ENCODE results near the gene SPNS3.

Gene SPNS3

GRCh38 chr17:4463818-4464476 is 30.2 kb downstream of the SPNS3 start:
- Histone ChIP-seq H3K36me3 (ENCODE audit: control insufficient read depth in 5 of 5, insufficient read depth in 5 of 5, low read length in 5 of 5) (no peaks in the 10 kb centered on the region), H3K4me1 (ENCODE audit: control insufficient read depth in 5 of 5, insufficient read depth in 5 of 5, low read length in 5 of 5) (no peaks in the 10 kb centered on the region), H3K9me3 (ENCODE audit: control insufficient read depth in 5 of 5, low read length in 5 of 5) (peaks cover 0 to 6% (median 5%) of the 10 kb centered on the region in 5 donors), H3K4me3 (ENCODE audit: low read depth in 1 of 5, low read length in 5 of 5) (no peak overlapping the region), H3K9ac (ENCODE audit: low read length in 5 of 5) (no peak overlapping the region), H3K27me3 (ENCODE audit: control insufficient read depth in 5 of 5, insufficient read depth in 4 of 5, low read length in 5 of 5) (no peaks in the 10 kb centered on the region), H3K27ac (ENCODE audit: low read depth, low read length) (no peak overlapping the region)

- no peaks in the 10 kb centered on the region for H3K36me3 ChIP-seq (ENCODE audit: control insufficient read depth in 5 of 5, insufficient read depth in 5 of 5, low read length in 5 of 5)
- no peak overlapping the region for H3K4me3 ChIP-seq (ENCODE audit: low read depth in 1 of 5, low read length in 5 of 5)
- no peaks in the 10 kb centered on the region for H3K27me3 ChIP-seq (ENCODE audit: control insufficient read depth in 5 of 5, insufficient read depth in 4 of 5, low read length in 5 of 5)
- H3K9ac ChIP-seq (ENCODE audit: low read length in 5 of 5): no peak overlapping the region
- H3K27ac ChIP-seq (ENCODE audit: low read depth, low read length): no peak overlapping the region
- H3K4me1 ChIP-seq (ENCODE audit: control insufficient read depth in 5 of 5, insufficient read depth in 5 of 5, low read length in 5 of 5): no peaks in the 10 kb centered on the region
- H3K9me3 ChIP-seq (ENCODE audit: control insufficient read depth in 5 of 5, low read length in 5 of 5): no peaks in the 10 kb centered on the region
Observed at GRCh38 chr17:4465786-4466185, 32.0 kb downstream of the SPNS3 start.

GRCh38 chr17:4467287-4467686 is 33.5 kb downstream of the SPNS3 start:
- H3K27me3 ChIP-seq (ENCODE audit: control insufficient read depth in 5 of 5, insufficient read depth in 4 of 5, low read length in 5 of 5): no peaks in the 10 kb centered on the region
- no peak overlapping the region for H3K27ac ChIP-seq (ENCODE audit: low read depth, low read length)
- no peaks in the 10 kb centered on the region for H3K4me1 ChIP-seq (ENCODE audit: control insufficient read depth in 5 of 5, insufficient read depth in 5 of 5, low read length in 5 of 5)
- no peaks in the 10 kb centered on the region for H3K9me3 ChIP-seq (ENCODE audit: control insufficient read depth in 5 of 5, low read length in 5 of 5)
- H3K4me3 ChIP-seq (ENCODE audit: low read depth in 1 of 5, low read length in 5 of 5): no peak overlapping the region
- no peak overlapping the region for H3K9ac ChIP-seq (ENCODE audit: low read length in 5 of 5)
- H3K36me3 ChIP-seq (ENCODE audit: control insufficient read depth in 5 of 5, insufficient read depth in 5 of 5, low read length in 5 of 5): no peaks in the 10 kb centered on the region

GRCh38 chr17:4469552-4469951 is 35.8 kb downstream of the SPNS3 start:
- no peak overlapping the region for H3K4me3 ChIP-seq (ENCODE audit: low read depth in 1 of 5, low read length in 5 of 5)
- H3K4me1 ChIP-seq (ENCODE audit: control insufficient read depth in 5 of 5, insufficient read depth in 5 of 5, low read length in 5 of 5): peaks cover 0 to 9% (median 0%) of the 10 kb centered on the region in 5 donors
- no peaks in the 10 kb centered on the region for H3K9me3 ChIP-seq (ENCODE audit: control insufficient read depth in 5 of 5, low read length in 5 of 5)
- no peaks in the 10 kb centered on the region for H3K36me3 ChIP-seq (ENCODE audit: control insufficient read depth in 5 of 5, insufficient read depth in 5 of 5, low read length in 5 of 5)
- no peak overlapping the region for H3K27ac ChIP-seq (ENCODE audit: low read depth, low read length)
- no peak overlapping the region for H3K9ac ChIP-seq (ENCODE audit: low read length in 5 of 5)
- H3K27me3 ChIP-seq (ENCODE audit: control insufficient read depth in 5 of 5, insufficient read depth in 4 of 5, low read length in 5 of 5): no peaks in the 10 kb centered on the region

- H3K4me1 ChIP-seq (ENCODE audit: control insufficient read depth in 5 of 5, insufficient read depth in 5 of 5, low read length in 5 of 5): peaks cover 0 to 17% (median 10%) of the 10 kb centered on the region in 5 donors
- no peaks in the 10 kb centered on the region for H3K36me3 ChIP-seq (ENCODE audit: control insufficient read depth in 5 of 5, insufficient read depth in 5 of 5, low read length in 5 of 5)
- no peak overlapping the region for H3K9ac ChIP-seq (ENCODE audit: low read length in 5 of 5)
- H3K9me3 ChIP-seq (ENCODE audit: control insufficient read depth in 5 of 5, low read length in 5 of 5): no peaks in the 10 kb centered on the region
- H3K4me3 ChIP-seq (ENCODE audit: low read depth in 1 of 5, low read length in 5 of 5): no peak overlapping the region
- no peaks in the 10 kb centered on the region for H3K27me3 ChIP-seq (ENCODE audit: control insufficient read depth in 5 of 5, insufficient read depth in 4 of 5, low read length in 5 of 5)
- no peak overlapping the region for H3K27ac ChIP-seq (ENCODE audit: low read depth, low read length)
Observed at GRCh38 chr17:4472286-4472685, 38.5 kb downstream of the SPNS3 start.

- no peaks in the 10 kb centered on the region for H3K27me3 ChIP-seq (ENCODE audit: control insufficient read depth in 5 of 5, insufficient read depth in 4 of 5, low read length in 5 of 5)
- H3K27ac ChIP-seq (ENCODE audit: low read depth, low read length): no peak overlapping the region
- no peaks in the 10 kb centered on the region for H3K36me3 ChIP-seq (ENCODE audit: control insufficient read depth in 5 of 5, insufficient read depth in 5 of 5, low read length in 5 of 5)
- H3K9me3 ChIP-seq (ENCODE audit: control insufficient read depth in 5 of 5, low read length in 5 of 5): no peaks in the 10 kb centered on the region
- peaks cover 0 to 17% (median 10%) of the 10 kb centered on the region in 5 donors for H3K4me1 ChIP-seq (ENCODE audit: control insufficient read depth in 5 of 5, insufficient read depth in 5 of 5, low read length in 5 of 5)
- no peak overlapping the region for H3K9ac ChIP-seq (ENCODE audit: low read length in 5 of 5)
- H3K4me3 ChIP-seq (ENCODE audit: low read depth in 1 of 5, low read length in 5 of 5): no peak overlapping the region
Observed at GRCh38 chr17:4474093-4474492, 40.4 kb downstream of the SPNS3 start.

- Histone ChIP-seq H3K36me3 (ENCODE audit: control insufficient read depth in 5 of 5, insufficient read depth in 5 of 5, low read length in 5 of 5) (no peaks in the 10 kb centered on the region), H3K4me1 (ENCODE audit: control insufficient read depth in 5 of 5, insufficient read depth in 5 of 5, low read length in 5 of 5) (peaks cover 0 to 23% (median 17%) of the 10 kb centered on the region in 5 donors)
Observed at GRCh38 chr17:4475001-4475400, 41.3 kb downstream of the SPNS3 start.

GRCh38 chr17:4475463-4475862 is 41.7 kb downstream of the SPNS3 start:
- no peaks in the 10 kb centered on the region for H3K9me3 ChIP-seq (ENCODE audit: control insufficient read depth in 5 of 5, low read length in 5 of 5)

More at GRCh38 chr17:4475001-4475400, 41.3 kb downstream of the SPNS3 start:
- Histone ChIP-seq H3K9me3 (ENCODE audit: control insufficient read depth in 5 of 5, low read length in 5 of 5) (no peaks in the 10 kb centered on the region), H3K9ac (ENCODE audit: low read length in 5 of 5) (no peak overlapping the region), H3K4me3 (ENCODE audit: low read depth in 1 of 5, low read length in 5 of 5) (no peak overlapping the region), H3K27me3 (ENCODE audit: control insufficient read depth in 5 of 5, insufficient read depth in 4 of 5, low read length in 5 of 5) (no peaks in the 10 kb centered on the region), H3K27ac (ENCODE audit: low read depth, low read length) (no peak overlapping the region)

GRCh38 chr17:4476017-4476416 is 42.3 kb downstream of the SPNS3 start:
- Histone ChIP-seq H3K4me3 (ENCODE audit: low read depth in 1 of 5, low read length in 5 of 5) (no peak overlapping the region), H3K9me3 (ENCODE audit: control insufficient read depth in 5 of 5, low read length in 5 of 5) (no peaks in the 10 kb centered on the region), H3K9ac (ENCODE audit: low read length in 5 of 5) (no peak overlapping the region), H3K27ac (ENCODE audit: low read depth, low read length) (no peak overlapping the region), H3K36me3 (ENCODE audit: control insufficient read depth in 5 of 5, insufficient read depth in 5 of 5, low read length in 5 of 5) (no peaks in the 10 kb centered on the region), H3K4me1 (ENCODE audit: control insufficient read depth in 5 of 5, insufficient read depth in 5 of 5, low read length in 5 of 5) (peaks cover 3 to 33% (median 27%) of the 10 kb centered on the region in 5 donors), H3K27me3 (ENCODE audit: control insufficient read depth in 5 of 5, insufficient read depth in 4 of 5, low read length in 5 of 5) (no peaks in the 10 kb centered on the region)

More at GRCh38 chr17:4475463-4475862, 41.7 kb downstream of the SPNS3 start:
- Histone ChIP-seq H3K27me3 (ENCODE audit: control insufficient read depth in 5 of 5, insufficient read depth in 4 of 5, low read length in 5 of 5) (no peaks in the 10 kb centered on the region), H3K4me1 (ENCODE audit: control insufficient read depth in 5 of 5, insufficient read depth in 5 of 5, low read length in 5 of 5) (peaks cover 0 to 28% (median 21%) of the 10 kb centered on the region in 5 donors), H3K9ac (ENCODE audit: low read length in 5 of 5) (no peak overlapping the region), H3K27ac (ENCODE audit: low read depth, low read length) (no peak overlapping the region), H3K36me3 (ENCODE audit: control insufficient read depth in 5 of 5, insufficient read depth in 5 of 5, low read length in 5 of 5) (no peaks in the 10 kb centered on the region), H3K4me3 (ENCODE audit: low read depth in 1 of 5, low read length in 5 of 5) (no peak overlapping the region)

- Histone ChIP-seq H3K4me3 (ENCODE audit: low read depth in 1 of 5, low read length in 5 of 5) (no peak overlapping the region), H3K27me3 (ENCODE audit: control insufficient read depth in 5 of 5, insufficient read depth in 4 of 5, low read length in 5 of 5) (no peaks in the 10 kb centered on the region), H3K27ac (ENCODE audit: low read depth, low read length) (no peak overlapping the region), H3K4me1 (ENCODE audit: control insufficient read depth in 5 of 5, insufficient read depth in 5 of 5, low read length in 5 of 5) (peaks cover 6 to 39% (median 33%) of the 10 kb centered on the region in 5 donors), H3K9me3 (ENCODE audit: control insufficient read depth in 5 of 5, low read length in 5 of 5) (no peaks in the 10 kb centered on the region), H3K9ac (ENCODE audit: low read length in 5 of 5) (no peak overlapping the region), H3K36me3 (ENCODE audit: control insufficient read depth in 5 of 5, insufficient read depth in 5 of 5, low read length in 5 of 5) (no peaks in the 10 kb centered on the region)
Observed at GRCh38 chr17:4476511-4477070, 42.9 kb downstream of the SPNS3 start.
